Measurements from ENCODE around the gene GRHL1. TPM values are rescaled to one million over a fixed set of nuclear protein-coding genes. Genes with fewer than 3 reads are reported as not detected.

The GRHL1 gene
- total and polyA plus RNA-seq, 2 of the 4 experiments (the other 2 are of a cell fraction), result 0.18 to 0.21 TPM

DNA sequence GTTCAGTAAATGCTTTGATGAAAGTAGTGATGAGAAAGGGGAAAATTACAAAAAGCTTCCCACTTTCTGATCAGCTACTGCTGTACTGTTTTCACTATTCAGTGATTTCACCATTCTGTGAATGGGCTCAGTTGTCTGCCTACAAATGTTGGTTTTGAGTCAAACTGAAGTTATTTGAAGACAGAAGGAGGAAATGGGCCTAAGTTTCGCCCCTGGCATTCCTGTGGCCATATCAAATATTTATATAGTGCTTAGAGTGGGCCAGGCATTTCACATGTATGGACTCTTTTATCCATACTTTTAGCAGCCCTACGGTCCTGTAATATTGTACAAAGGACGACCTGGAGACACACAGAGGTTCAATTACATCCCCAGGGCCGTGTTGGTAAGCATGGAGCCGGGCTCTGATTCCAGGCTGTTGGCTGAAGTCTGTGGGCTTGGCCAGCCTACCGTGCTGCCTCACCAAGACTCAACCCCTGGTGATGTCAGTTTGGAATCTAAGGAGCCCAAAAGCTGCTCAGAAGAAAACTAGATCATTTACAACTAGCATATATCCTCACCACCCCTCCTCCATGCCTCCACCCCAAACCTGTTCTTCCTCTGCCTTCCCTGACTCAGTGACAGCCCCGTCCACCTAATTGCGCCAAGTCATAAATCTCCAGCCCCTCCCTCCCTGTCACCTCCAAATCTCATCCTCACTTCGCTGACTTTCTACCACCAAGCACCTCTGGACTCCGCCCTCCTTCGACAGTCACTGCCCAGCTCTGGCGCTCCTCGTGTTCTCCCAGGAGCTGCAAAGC is 10.1 kb upstream of the GRHL1 start:
- H3K4me1 ChIP-seq (ENCODE audit: control insufficient read depth, insufficient read depth, low read length), result peaks cover 15% of the 10 kb centered on the region
- TF ChIP-seq CEBPB (IDR thresholded peaks at IDR 0.05; ENCODE audit: low read depth, low read length), result peak; percentile 52; the same call in 1 of the 2 replicates
- TF ChIP-seq, protein P1, sequence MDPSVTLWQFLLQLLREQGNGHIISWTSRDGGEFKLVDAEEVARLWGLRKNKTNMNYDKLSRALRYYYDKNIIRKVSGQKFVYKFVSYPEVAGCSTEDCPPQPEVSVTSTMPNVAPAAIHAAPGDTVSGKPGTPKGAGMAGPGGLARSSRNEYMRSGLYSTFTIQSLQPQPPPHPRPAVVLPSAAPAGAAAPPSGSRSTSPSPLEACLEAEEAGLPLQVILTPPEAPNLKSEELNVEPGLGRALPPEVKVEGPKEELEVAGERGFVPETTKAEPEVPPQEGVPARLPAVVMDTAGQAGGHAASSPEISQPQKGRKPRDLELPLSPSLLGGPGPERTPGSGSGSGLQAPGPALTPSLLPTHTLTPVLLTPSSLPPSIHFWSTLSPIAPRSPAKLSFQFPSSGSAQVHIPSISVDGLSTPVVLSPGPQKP (IDR thresholded peaks at IDR 0.05; ENCODE audit: borderline replicate concordance, low read depth, low read length), result no peak
- no peaks in the 10 kb centered on the region for H3K36me3 ChIP-seq (ENCODE audit: control insufficient read depth, insufficient read depth, low read length)
- no peaks in the 10 kb centered on the region for H3K9me3 ChIP-seq (ENCODE audit: control insufficient read depth, insufficient read depth, low read length)
- no peaks in the 10 kb centered on the region for H4K20me1 ChIP-seq (ENCODE audit: insufficient read depth, low read length)
- H3K9ac ChIP-seq (ENCODE audit: low read depth, low read length), result no peak overlapping the region; the same call in 1 of the 2 replicates
- no peak overlapping the region for H3K56ac ChIP-seq (ENCODE audit: extremely low read depth, insufficient read depth, low read length)
- H4K8ac ChIP-seq (ENCODE audit: low read depth in 2 of 2, low read length in 2 of 2), result peak overlapping the region in 1 of 2 experiments; percentile 74; a peak in 2 of 4 replicates
- 0 out of 2 replicates have a peak overlapping the region, but pooled peaks have one; percentile 30 for H3K27ac ChIP-seq (ENCODE audit: insufficient read depth, low read length)
- peak overlapping the region; percentile 72; the same call in 2 of the 3 replicates for H2BK15ac ChIP-seq (ENCODE audit: low read depth, low read length)
- H2AK5ac ChIP-seq (ENCODE audit: low read depth, low read length), result peak overlapping the region; percentile 87
- in situ Hi-C loops (cut with MboI; ENCODE audit: low sequenced_read_pairs) (no loop called here), intact Hi-C loops (cut with micrococcal nuclease) (loop anchor here (10.0 kb wide), 1 partner anchor 103 kb away; the partner anchor contains the start of gene KLF11), dilution Hi-C loops (cut with HindIII; ENCODE audit: low sequenced_read_pairs, unreplicated experiment) (no loop called here)
- H3K4me2 ChIP-seq (ENCODE audit: low read depth, low read length), result peak overlapping the region; percentile 16; the same call in 1 of the 2 replicates
- H3K4ac ChIP-seq (ENCODE audit: low read depth, low read length), result peak overlapping the region; percentile 80
- CTCF ChIA-PET, result no interaction called here
- peak overlapping the region; percentile 33; the same call in 1 of the 2 replicates for H3K23ac ChIP-seq (ENCODE audit: low read depth, low read length)
- H3K9me1 ChIP-seq (ENCODE audit: insufficient read depth, low read length), result peaks cover 15% of the 10 kb centered on the region
- H2BK20ac ChIP-seq (ENCODE audit: low read depth, low read length), result peak overlapping the region; percentile 83
- peak overlapping the region; percentile 53; the same call in 1 of the 2 replicates for H4K91ac ChIP-seq (ENCODE audit: insufficient read depth, low read depth, low read length)
- H2BK120ac ChIP-seq (ENCODE audit: low read depth, low read length), result peak overlapping the region; percentile 87
- peaks cover 6% of the 10 kb centered on the region; the same call in 1 of the 2 replicates for H3K27me3 ChIP-seq (ENCODE audit: control insufficient read depth, insufficient read depth, low read length)
- POLR2A ChIA-PET (ENCODE audit: unreplicated experiment), result no interaction called here
- no peak overlapping the region for H3K4me3 ChIP-seq (ENCODE audit: insufficient read depth, low read depth, low read length)
- no TSS peak for BruUV-seq (replicated peaks)
- peak; percentile 82 for DNase-seq
- H2AFZ ChIP-seq (replicated peaks; ENCODE audit: low read length, poor library complexity), result peak overlapping the region; percentile 80
- 50% methylated on average over 2 of the region's 13 CpGs; no CpG with 5 or more reads in 1 of the 2 experiments for WGBS, 2 experiments (ENCODE audit: extremely low coverage in 2 of 2, insufficient read length in 1 of 2)
- peak overlapping the region; percentile 59 for H3K18ac ChIP-seq (ENCODE audit: low read depth, low read length)
- peak; percentile 87 for ATAC-seq (ENCODE audit: low read depth)
- peak overlapping the region; percentile 3 for H2AK9ac ChIP-seq (replicated peaks; ENCODE audit: low read depth, low read length, poor library complexity)
- no peaks in the 10 kb centered on the region for H3K79me1 ChIP-seq (ENCODE audit: low read depth in 1 of 2, low read length in 2 of 2)
- peak overlapping the region; percentile 19; the same call in 1 of the 2 replicates for H4K5ac ChIP-seq (ENCODE audit: low read depth, low read length)
- peak overlapping the region; percentile 37 for H2BK5ac ChIP-seq (ENCODE audit: low read depth, low read length, poor library complexity, severe bottlenecking)
- peak overlapping the region; percentile 54 for H3K14ac ChIP-seq (replicated peaks; ENCODE audit: low read depth, low read length)

Measured in IMR-90 (cell line).